ENCODE results near the gene ARRB2. TPM values are rescaled to one million over a fixed set of nuclear protein-coding genes. Genes with fewer than 3 reads are reported as not detected.

Gene ARRB2
- total RNA-seq, 1 donor from 2014 or later = 43.4 TPM

DNA sequence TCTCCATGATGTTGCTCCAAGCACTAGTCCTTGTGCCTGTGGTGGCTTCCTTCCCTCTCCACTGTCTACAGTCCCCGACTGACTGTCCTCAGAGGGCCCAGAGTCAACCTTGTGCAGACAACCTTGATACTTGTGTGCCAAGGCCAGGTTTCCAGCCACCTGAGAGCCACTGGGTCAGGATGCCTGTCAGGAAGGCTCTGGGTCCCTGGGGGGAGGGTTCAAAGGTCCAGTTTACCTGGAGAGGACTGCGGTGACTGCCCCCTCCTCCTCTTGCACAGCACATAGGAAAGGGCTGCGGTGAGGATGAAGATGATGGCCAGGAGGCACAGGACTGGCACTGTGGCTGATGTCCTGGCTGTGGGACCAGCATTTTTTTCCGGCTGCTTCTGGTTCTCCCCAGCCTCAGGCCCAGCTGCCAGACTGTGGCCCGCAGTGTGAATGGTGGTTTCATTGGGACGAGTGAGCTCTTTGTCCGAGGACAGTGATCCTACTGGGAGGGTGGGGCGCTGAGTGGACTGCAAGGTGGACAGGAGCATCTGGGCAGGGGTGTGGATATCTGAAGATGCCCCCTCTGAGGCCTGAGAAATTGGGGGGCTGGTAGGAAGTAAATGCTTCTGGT is 24.5 kb downstream of the ARRB2 start:
- no peaks in the 10 kb centered on the region for H3K27me3 ChIP-seq
- intact Hi-C loops (cut with DNase I) = loop anchor here (5.0 kb wide), 2 partner anchors 52 to 167 kb away; partner anchors contain the start of genes CHRNE, GLTPD2 and VMO1
- no peak for DNase-seq (ENCODE audit: low spot score in 2 of 2)
- no peak overlapping the region for H3K27ac ChIP-seq
- no peak for TF ChIP-seq CTCF (IDR thresholded peaks at IDR 0.05)
- H3K9me3 ChIP-seq = no peaks in the 10 kb centered on the region
- peaks cover 0 to 4% of the 10 kb centered on the region in 2 donors for H3K36me3 ChIP-seq
- peaks cover 6 to 14% of the 10 kb centered on the region in 2 donors for H3K4me1 ChIP-seq
- no peak overlapping the region for H3K4me3 ChIP-seq

DNA sequence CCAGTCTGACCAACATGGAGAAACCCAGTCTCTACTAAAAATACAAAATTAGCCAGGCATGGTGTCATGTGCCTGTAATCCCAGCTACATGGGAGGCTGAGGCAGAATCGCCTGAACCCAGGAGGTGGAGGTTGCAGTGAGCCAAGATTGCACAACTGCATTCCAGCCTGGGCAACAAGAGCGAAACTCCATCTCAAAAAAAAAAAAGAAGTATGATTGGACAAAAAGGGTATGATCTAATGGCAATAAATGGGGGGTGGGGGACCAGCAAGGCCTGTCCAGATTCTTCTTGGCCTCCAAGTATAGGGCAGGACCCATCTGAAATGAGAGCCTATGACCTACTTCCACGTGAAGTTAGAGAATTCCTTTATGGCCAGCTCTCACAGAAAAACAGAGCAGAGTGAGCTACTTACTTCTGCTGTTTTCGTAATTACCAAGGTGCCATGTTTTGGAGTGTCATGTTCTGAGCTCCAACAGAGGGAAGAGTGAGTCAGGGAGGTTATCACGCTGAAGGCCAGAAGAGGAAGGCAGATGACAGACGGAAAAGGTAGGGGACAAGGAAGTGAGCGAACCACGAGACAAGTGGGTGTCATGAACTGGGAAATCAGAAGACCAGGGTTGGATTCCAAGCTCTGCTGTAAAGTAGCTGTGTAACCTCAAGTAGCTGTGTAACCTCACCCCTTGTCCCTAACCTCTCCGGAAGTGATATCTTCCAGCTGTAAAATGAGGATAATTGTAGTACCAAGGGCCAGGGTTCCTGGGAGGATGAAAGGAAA is 25.6 kb downstream of the ARRB2 start:
- Histone ChIP-seq H3K4me1 (peaks cover 0 to 9% of the 10 kb centered on the region in 2 donors), H3K27ac (peak overlapping the region in 1 of 2 donors; percentile 3), H3K27me3 (no peaks in the 10 kb centered on the region), H3K36me3 (peaks cover 0 to 4% of the 10 kb centered on the region in 2 donors), H3K4me3 (no peak overlapping the region), H3K9me3 (no peaks in the 10 kb centered on the region)
- DNase-seq (ENCODE audit: low spot score in 2 of 2) = no peak
- intact Hi-C loops (cut with DNase I) = no loop called here
- no peak for TF ChIP-seq CTCF (IDR thresholded peaks at IDR 0.05)

DNA sequence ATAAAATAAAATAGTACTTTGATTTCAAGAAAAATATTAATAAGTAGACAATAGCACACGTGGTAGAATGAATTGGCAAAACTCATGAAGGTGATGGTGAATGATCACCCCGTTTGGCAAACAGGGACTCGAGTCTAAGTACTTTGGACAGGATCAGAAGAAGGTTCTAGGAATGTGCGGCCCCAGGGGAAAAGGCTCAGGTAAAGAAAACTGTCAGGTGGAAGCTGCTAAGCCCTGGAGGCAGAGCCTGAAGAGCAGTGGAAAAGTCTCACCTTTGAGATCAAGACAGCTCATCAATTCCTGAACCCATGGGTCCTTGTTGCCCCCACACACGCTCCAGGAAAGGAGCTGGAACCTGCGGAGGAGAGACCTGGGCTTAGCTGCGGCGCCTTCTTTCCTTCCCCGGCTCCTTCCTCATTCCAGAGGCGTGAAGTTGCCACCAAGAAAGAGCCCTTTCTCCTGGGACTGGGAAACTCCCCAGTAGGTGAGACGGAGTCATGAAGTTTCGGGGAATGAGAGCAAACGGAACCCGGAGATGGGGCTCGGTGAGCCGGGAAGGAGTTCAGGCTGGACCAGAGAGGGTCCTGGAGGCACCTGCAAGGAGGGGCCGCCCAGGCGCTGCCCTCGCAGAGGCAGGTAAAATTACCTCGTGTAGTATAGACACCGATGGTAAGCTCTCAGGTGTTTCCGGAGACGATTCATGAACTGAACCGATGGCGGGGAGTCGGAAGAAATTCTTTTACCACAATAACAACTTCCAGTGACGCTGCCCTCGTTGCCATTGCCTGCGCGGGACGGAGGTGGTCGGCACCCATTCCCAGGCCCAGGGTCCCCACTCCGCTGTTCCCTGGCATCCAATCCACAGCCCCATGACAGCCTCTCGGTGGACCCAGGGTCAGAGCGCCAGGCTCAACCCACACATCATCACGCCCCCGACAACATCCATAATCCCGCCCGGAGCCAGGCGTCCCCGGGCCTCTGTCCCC is 28.0 kb downstream of the ARRB2 start:
- Histone ChIP-seq H3K4me1 (peaks cover 0 to 5% of the 10 kb centered on the region in 2 donors), H3K9me3 (no peaks in the 10 kb centered on the region), H3K4me3 (peak overlapping the region; percentile 86 to 88), H3K36me3 (no peaks in the 10 kb centered on the region), H3K27ac (peak overlapping the region; percentile 51 to 56), H3K27me3 (no peaks in the 10 kb centered on the region)
- intact Hi-C loops (cut with DNase I) = no loop called here
- TF ChIP-seq CTCF (IDR thresholded peaks at IDR 0.05) = no peak
- DNase-seq (ENCODE audit: low spot score in 2 of 2) = no peak

DNA sequence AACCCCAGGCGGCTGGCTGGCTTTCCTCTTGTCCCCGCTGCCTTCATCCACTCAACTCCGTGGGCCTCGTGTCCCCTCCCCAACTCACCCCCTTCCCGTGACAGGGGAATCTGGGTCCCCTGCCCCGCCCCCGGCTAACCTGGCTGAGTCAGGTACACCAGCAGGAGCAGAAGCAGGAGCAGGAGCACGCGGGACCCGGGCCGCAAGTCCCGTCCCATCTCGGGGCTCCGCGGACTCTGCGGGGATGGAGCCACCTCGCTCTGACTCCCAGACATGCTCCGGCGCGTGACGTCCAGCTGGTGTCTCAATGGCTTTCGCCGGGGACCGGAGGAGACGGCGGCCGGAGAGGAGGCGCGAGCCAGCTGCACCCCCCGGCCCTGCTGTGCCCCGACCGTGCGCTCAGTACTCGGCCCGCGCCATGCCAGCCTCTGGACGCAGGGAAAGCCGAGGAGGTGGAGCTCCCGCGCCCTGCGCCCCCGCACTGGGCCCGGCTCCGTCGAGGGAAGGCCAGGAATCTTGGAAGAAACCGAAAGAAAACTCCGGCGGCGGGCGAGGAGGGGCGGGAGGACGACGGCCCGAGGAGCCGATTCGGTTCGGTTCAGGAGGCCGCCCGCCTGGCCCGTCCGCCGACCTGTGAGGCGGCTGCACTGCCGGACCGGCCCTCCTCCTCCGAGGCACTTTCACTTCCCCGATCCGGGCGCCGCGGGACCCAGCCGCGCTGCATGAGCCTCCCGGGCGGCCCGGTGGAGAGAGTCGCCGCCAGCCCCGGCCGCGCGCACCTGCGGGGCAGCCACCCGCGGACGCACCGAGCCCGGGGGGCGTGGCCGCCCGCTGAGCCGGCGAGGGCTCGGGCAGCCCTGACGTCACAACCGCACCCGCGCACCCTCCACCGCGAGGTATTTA is 28.9 kb downstream of the ARRB2 start, which contains the start of the genes CXCL16 and ZMYND15:
Gene CXCL16 (minus strand): TSS at position 807 of the 903 bp plus-strand sequence. CDS start 589 bp downstream, at position 218.
Gene ZMYND15 (plus strand): TSS at position 712 of the 903 bp plus-strand sequence. CDS start 716 bp downstream, outside the sequence.
- Histone ChIP-seq H3K4me1 (peaks cover 0 to 5% of the 10 kb centered on the region in 2 donors), H3K36me3 (no peaks in the 10 kb centered on the region), H3K27ac (peak within 1 kb of the TSS; percentile 51 to 56), H3K9me3 (no peaks in the 10 kb centered on the region), H3K4me3 (peak within 1 kb of the TSS; percentile 86 to 88), H3K27me3 (no peaks in the 10 kb centered on the region)
- peak in 1 of 2 donors; percentile 78 for DNase-seq (ENCODE audit: low spot score in 2 of 2)
- intact Hi-C loops (cut with DNase I) = no loop called here
- no peak for TF ChIP-seq CTCF (IDR thresholded peaks at IDR 0.05)
